UCSD-AML1 (cell line): ENCODE results near the gene DDX54.

Experiments
- DNase-seq: peaks from one replicate; lab custom pipeline; 2025; ENCODE audit not compliant: unreplicated experiment; lab: John Stamatoyannopoulos, UW

DDX54 gene

GRCh38 chr12:113191227-113191626, 5.9 kb upstream of the DDX54 start:
- DNase-seq, result no peak

- no peak for DNase-seq
Measured at GRCh38 chr12:113190761-113191160, 5.5 kb upstream of the DDX54 start.

GRCh38 chr12:113189361-113189760, 4.1 kb upstream of the DDX54 start:
- DNase-seq, result no peak

DNA sequence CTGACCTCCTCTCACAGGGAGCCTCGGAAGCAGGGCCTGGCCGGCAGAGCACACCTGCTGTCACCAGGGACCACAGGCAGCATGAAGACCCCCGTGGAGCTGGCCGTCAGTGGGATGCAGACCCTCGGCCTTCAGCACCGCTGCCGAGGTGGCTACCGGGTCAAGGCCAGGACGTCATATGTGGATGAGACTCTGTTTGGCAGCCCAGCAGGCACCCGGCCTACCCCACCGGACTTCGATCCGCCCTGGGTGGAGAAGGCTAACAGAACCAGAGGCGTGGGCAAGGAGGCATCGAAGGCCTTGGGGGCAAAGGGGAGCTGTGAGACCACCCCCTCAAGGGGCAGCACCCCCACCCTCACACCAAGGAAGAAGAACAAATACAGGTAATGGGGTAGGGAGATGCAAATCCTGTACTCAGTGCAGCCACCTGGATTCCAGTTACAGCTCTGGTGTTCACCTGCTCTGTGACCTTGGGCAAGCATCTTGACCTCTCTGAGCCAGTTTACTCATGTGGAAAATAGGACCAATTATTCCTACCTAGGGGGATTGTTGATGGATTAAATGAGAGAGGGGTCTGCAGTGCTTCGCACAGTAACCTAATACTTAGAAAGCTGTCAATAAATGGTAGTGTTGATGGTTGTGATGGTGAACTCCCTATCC, 1.5 kb upstream of the DDX54 start:
- DNase-seq, result no peak

- DNase-seq, result no peak
Measured at GRCh38 chr12:113186033-113186365, 721 bp upstream of the DDX54 start.

- peak; percentile 87 for DNase-seq
Measured at GRCh38 chr12:113184900-113185179, 438 bp downstream of the DDX54 start.

GRCh38 chr12:113184098-113184899, 979 bp downstream of the DDX54 start:
- no peak for DNase-seq

DNA sequence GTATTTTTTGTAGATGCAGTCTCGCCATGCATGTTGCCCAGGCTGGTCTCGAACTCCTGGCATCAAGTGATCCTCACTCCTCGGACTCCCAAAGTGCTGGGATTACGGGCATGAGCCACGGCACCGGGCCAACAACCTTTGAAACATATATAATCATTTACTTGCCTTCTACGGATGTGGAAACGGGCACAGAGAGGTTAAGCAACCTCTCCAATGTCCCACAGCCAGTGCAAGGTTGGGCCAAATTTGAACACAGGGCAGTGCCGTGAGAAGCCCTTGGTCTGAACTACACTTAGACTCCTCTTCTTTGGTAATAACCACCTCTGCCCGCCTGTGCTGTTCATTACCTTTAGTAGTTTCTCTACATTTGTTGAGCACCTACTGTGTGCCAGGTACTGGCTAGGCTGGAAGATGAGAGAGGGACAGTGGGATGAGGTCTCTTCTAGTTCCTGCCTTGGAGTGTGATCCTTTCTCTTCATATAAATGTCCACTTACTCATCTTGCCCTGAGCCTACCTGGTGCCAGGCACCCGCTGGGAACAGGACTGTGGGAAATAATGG, 2.2 kb downstream of the DDX54 start:
- DNase-seq, result no peak

DNA sequence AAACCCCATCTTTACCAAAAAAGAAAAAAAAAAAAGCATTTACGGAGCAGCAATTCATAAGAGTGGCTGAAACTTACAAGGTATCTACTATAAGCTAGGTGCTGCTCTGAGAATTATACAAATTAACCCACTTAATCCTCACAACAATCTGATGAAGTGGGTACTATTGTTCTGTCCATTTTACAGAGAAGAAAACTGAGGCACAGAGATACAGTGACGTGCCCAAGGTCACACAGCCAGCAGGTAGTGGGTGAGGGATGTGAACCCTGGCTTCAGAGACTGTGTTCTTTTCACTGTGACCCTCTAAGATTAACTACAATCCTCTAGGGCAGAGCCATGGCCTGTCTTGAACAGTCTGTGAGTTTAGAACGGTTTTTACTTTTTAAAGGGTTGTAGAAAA, 3.3 kb downstream of the DDX54 start:
- no peak for DNase-seq

DNA sequence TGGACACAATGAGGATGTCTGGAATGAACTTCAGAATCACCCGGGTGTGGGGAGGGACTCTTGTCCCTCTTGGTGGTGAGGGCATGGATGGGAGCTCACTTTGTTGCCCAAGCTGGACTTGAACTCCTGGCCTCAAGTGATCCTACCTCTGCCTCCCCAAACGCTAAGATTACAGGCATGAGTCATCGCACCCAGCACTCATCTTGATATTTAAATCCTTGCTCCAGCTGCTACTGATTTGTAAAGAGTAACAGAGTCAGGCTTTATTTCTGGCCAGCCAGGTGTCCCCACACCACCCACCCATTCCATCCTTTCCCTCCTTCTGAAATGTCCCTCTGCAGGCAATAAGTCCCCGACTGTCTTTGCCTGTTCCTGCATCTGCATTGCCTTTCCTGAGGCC, 4.9 kb downstream of the DDX54 start:
- no peak for DNase-seq

DNA sequence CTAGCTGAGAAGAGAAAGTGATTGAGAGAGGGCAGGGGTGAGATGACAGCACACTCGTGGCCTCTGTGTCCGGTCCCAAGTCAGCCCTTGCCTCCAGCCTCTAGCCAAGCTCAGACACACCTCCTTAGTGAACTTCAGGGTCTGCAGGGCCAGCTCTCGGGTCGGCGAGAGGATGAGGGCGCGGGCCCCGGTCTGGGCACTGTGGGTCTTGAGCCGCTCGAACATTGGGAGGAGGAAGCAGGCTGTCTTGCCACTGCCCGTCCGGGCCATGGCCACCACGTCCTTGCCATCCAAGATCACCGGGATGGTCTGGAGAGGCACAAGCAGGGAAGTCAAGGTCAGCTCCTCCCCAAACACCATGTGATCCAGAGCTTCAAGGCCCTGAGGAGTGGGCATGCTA, 6.3 kb downstream of the DDX54 start:
- no peak for DNase-seq

DNA sequence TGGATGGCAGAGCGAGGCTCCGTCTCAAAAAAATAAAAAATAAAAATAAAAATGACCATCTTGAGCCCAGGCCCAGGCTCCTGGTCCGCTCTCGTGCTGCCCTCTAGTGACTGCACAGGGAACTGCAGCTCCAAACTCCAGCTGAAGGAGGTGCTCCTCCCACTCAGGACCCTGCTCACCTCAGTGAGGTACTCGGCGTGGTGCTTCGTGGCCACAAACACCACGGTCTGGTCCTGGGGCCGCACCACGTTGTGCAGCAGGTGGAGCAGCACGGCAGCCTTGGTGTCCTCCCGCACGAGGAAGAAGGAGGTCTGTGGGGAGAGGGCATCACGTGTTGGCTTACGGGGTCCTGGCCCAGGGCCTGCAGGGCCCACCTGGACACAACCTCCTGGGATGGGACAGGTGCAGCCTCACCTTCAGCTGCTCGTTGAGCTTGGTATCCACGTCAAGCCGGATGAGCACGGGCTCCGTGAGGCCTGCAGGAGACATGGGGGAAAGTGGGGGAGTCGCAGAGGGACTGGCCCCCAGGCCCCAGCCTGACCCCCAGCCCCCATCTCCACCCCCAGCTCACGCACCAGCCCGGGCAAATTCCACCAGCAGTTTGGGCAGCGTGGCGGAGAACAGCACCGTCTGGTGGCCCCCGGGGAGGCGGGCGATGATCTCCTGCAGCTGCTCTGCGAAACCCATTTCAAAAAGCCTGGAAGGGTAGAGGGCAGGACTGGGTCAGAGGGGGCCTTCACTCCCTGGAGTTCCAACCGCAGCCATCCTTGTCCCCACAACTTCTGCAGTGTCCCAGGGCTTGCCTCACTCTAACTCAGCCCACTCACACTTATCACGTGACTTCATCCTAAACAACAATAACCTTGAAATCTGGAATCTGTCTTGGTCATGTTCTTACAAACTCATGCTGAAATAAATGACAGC, 10.6 kb downstream of the DDX54 start:
- peak; percentile 65 for DNase-seq

DNA sequence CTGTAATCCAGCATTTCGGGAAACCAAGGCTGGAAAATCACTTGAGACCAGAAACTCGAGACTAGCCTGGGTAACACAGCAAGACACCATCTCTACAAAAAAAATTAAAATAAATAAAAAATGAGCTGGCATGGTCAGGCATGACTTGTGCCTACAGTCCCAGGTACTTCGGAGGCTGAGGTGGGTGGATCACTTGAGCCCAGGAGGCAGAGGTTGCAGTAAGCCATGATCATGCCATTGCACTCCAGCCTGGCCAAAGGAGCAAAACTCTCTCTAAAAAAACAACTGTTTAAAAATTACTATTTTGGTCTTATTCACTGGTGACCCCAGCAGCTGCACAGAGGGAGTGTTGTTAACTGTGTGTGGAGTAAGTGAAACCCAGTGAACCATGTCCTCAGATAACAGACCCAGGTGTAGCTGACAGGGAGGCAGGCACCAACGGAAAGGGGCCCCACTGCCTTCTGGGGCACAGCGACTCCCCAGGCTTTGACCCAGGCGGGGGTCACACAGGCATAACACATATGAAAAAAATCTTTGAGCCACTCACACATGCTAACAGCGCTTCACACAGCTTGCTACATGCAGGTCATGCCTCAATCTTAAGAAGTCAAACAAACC, 12.1 kb downstream of the DDX54 start:
- no peak for DNase-seq

- no peak for DNase-seq
Measured at GRCh38 chr12:113172185-113172584, 13.1 kb downstream of the DDX54 start.

DNA sequence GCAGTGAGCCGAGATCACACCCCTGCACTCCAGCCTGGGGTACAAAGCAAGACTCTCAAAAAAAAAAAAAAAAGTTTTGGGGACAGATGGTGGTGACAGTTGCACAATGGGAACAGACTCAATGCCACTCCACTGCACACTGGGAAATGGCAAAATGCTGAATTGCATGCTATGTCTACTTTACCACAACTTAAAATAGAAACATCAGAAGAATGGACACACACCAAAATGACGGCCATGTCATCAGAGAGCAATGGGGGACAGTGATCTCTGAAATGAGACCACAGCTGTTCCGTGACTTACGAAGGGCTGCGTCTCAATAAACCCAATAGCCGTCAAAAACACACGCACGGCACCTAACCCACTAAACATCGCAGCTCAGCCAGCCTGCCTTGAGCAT, 13.7 kb downstream of the DDX54 start:
- no peak for DNase-seq

DNA sequence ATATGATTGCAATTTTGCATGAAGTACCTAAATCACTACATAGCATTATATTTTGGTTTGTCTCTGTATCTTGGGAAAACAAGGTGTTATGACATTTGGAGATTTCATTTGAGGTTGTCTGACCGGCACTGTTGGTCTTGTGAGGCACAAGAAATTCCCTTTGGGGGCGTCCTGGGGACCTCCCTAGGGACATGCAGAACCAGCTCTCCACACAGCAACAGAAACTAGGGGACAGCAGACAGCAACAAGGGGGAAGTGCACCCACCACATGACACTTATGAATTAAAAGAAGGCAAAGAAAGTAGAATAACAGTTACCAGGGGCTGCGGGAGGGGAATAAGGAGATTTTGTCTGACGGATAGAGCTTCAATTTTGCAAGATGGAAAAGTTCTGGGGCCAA, 14.4 kb downstream of the DDX54 start:
- no peak for DNase-seq

- no peak for DNase-seq
Measured at GRCh38 chr12:113170457-113170856, 14.8 kb downstream of the DDX54 start.

DNA sequence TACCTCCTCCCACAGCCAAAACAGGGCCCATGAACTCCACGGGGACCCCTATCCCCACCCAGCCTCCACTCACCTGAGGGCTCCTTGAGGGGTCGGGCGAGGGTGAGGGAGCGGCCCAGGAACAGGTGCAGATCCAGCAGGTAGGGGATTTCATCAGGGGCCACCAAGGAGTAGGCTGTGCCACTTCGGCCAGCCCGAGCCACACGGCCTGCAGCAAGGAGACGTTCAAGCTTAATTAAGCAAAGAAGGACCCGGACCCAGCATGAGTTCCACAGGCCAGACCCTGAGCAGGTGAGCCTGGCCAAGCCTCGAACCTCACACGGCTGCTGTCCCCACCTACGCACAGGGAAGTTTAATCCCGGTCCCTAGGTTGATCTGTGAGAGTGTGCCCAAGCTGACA, 15.6 kb downstream of the DDX54 start:
- DNase-seq, result no peak

- no peak for DNase-seq
Measured at GRCh38 chr12:113167868-113168267, 17.4 kb downstream of the DDX54 start.

- no peak for DNase-seq
Measured at GRCh38 chr12:113165521-113166450, 19.5 kb downstream of the DDX54 start.
